GM21423 (cell line): ENCODE measurements around the gene AQP5.
A peak's percentile ranks its signal among the peaks of the same experiment; 100 is the strongest.

Source experiments
- ATAC-seq: cut with Tn5 transposase; IDR thresholded peaks from one replicate; pipeline ENCODE4 v1.9.1; 2021; ENCODE audit warnings: mild to moderate bottlenecking, moderate library complexity; ENCODE audit not compliant: unreplicated experiment

Gene AQP5

GRCh38 chr12:49932023-49932422 lies 29.6 kb upstream of the AQP5 start:
- no peak for ATAC-seq

GRCh38 chr12:49932533-49933130 lies 29.0 kb upstream of the AQP5 start:
- no peak for ATAC-seq

- no peak for ATAC-seq
These were observed 27.9 kb upstream of the AQP5 start for GRCh38 chr12:49933796-49934195.

GRCh38 chr12:49934505-49934904 lies 27.2 kb upstream of the AQP5 start:
- no peak for ATAC-seq

GRCh38 chr12:49936925-49937324 lies 24.7 kb upstream of the AQP5 start:
- no peak for ATAC-seq

GRCh38 chr12:49937639-49938300 lies 23.9 kb upstream of the AQP5 start:
- no peak for ATAC-seq

GRCh38 chr12:49939307-49939706 lies 22.4 kb upstream of the AQP5 start:
- ATAC-seq: no peak

GRCh38 chr12:49939707-49940106 lies 22.0 kb upstream of the AQP5 start:
- no peak for ATAC-seq

- no peak for ATAC-seq
These were observed 19.8 kb upstream of the AQP5 start for GRCh38 chr12:49941556-49942511.

- no peak for ATAC-seq
These were observed 19.2 kb upstream of the AQP5 start for GRCh38 chr12:49942512-49942893.

- ATAC-seq: no peak
These were observed 18.6 kb upstream of the AQP5 start for GRCh38 chr12:49942921-49943624.

- no peak for ATAC-seq
These were observed 18.1 kb upstream of the AQP5 start for GRCh38 chr12:49943625-49943960.

- no peak for ATAC-seq
These were observed 17.6 kb upstream of the AQP5 start for GRCh38 chr12:49944046-49944445.

GRCh38 chr12:49944718-49945117 lies 17.0 kb upstream of the AQP5 start:
- ATAC-seq: no peak

GRCh38 chr12:49945394-49946080 lies 16.1 kb upstream of the AQP5 start:
- peak; percentile 85 for ATAC-seq

GRCh38 chr12:49946086-49946485 lies 15.6 kb upstream of the AQP5 start:
- ATAC-seq: no peak

- no peak for ATAC-seq
These were observed 15.2 kb upstream of the AQP5 start for GRCh38 chr12:49946497-49946896.

- no peak for ATAC-seq
These were observed 14.0 kb upstream of the AQP5 start for GRCh38 chr12:49947593-49948226.

GRCh38 chr12:49948866-49949845 lies 12.5 kb upstream of the AQP5 start:
- ATAC-seq: no peak
